ENCODE results near the gene SSBP3. TPM values are rescaled to one million over a fixed set of nuclear protein-coding genes. Genes with fewer than 3 reads are reported as not detected.

Gene SSBP3
- polyA plus RNA-seq, 1 donor from 2014 or later = 6.6 TPM

- Mint-ChIP-seq H3K4me1 (peaks cover 14 to 26% (median 18%) of the 10 kb centered on the region in 3 donors), H3K27ac (no peak overlapping the region), H3K9me3 (no peaks in the 10 kb centered on the region), H3K36me3 (no peaks in the 10 kb centered on the region), H3K27me3 (no peaks in the 10 kb centered on the region), H3K4me3 (no peak overlapping the region)
Observed at GRCh38 chr1:54335011-54335754, 71.0 kb downstream of the SSBP3 start.

- no peak overlapping the region for H3K4me3 Mint-ChIP-seq
- H3K27ac Mint-ChIP-seq = peak overlapping the region in 1 of 3 donors; percentile 16
- peaks cover 27 to 36% (median 33%) of the 10 kb centered on the region in 3 donors for H3K4me1 Mint-ChIP-seq
- no peaks in the 10 kb centered on the region for H3K36me3 Mint-ChIP-seq
- no peaks in the 10 kb centered on the region for H3K27me3 Mint-ChIP-seq
- no peaks in the 10 kb centered on the region for H3K9me3 Mint-ChIP-seq
Observed at GRCh38 chr1:54332781-54333585, 73.2 kb downstream of the SSBP3 start.

GRCh38 chr1:54331843-54332463, 74.2 kb downstream of the SSBP3 start:
- Mint-ChIP-seq H3K36me3 (no peaks in the 10 kb centered on the region), H3K27ac (no peak overlapping the region), H3K9me3 (no peaks in the 10 kb centered on the region), H3K4me3 (peak overlapping the region in 2 of 4 donors; percentile 15 to 69), H3K27me3 (no peaks in the 10 kb centered on the region), H3K4me1 (peaks cover 36 to 45% (median 43%) of the 10 kb centered on the region in 3 donors)

DNA sequence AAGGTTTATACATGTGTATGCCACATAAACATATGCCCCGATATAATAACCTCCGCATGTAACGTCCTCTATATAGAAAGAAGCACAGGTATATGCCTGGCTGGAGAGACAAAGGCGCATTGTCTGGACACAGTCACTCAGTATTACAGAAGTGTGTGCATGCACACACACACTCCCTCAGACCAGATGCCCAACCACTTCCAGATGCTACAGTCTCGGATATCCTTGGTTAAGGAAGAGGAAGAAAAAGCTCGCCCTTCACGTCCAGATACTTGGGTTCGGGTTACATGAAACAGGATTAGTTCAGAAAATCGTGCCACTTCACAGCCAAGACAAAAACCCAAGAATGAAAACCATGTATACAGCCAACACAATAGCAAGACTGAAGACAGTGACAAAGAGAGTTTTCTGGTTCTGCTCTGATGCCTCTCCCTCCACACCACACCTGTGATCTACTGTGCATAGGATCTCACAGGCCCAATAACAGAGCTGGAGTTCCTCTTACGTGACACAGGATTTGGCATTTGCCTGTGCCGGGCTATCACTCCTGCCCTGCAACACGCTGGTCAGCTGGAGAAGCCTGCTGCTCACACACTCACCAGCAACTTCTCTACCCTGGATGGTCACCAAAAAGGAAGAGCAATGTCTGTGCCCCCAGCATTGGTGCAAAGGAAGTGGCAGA, 75.0 kb downstream of the SSBP3 start:
- H3K36me3 Mint-ChIP-seq = no peaks in the 10 kb centered on the region
- peak overlapping the region in 2 of 4 donors; percentile 15 to 69 for H3K4me3 Mint-ChIP-seq
- no peaks in the 10 kb centered on the region for H3K9me3 Mint-ChIP-seq
- no peak overlapping the region for H3K27ac Mint-ChIP-seq
- peaks cover 39 to 45% (median 45%) of the 10 kb centered on the region in 3 donors for H3K4me1 Mint-ChIP-seq
- H3K27me3 Mint-ChIP-seq = no peaks in the 10 kb centered on the region

DNA sequence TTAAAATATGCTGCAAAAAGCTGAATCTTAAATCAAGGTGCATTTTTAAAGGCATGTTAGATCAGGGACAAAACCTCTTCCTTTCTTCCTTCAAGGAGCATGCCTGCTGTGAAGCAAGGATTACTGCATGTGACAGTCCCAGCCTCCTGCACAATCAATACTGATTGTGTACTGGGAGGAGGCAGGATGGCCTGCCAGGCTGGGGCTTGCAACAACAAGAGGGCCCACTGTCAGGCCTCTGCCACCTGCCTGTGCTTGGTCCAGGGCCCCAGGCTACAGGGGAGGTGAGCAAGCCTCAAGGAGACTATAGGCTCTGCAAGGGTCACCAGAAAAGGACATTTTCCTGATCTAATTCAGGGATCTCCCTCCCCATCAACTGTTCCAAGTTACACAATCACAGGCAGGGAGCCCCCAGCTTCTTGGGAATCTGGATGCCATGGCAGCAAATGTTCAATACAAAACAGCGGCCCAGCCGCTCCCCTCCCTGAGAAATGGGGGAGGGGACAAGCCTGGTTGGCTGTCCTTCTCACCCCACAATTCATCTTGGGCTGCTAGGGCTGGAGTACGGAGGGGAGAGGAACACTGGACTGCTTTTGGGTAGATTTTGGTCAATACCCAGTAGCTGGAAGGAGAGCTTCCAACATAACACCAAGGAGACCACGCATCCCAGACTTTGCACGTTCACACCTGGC, 76.7 kb downstream of the SSBP3 start:
- H3K9me3 Mint-ChIP-seq = no peaks in the 10 kb centered on the region
- no peaks in the 10 kb centered on the region for H3K36me3 Mint-ChIP-seq
- H3K27ac Mint-ChIP-seq = peak overlapping the region in 1 of 3 donors; percentile 52
- peaks cover 39 to 51% (median 45%) of the 10 kb centered on the region in 3 donors for H3K4me1 Mint-ChIP-seq
- no peak overlapping the region for H3K4me3 Mint-ChIP-seq
- no peaks in the 10 kb centered on the region for H3K27me3 Mint-ChIP-seq

DNA sequence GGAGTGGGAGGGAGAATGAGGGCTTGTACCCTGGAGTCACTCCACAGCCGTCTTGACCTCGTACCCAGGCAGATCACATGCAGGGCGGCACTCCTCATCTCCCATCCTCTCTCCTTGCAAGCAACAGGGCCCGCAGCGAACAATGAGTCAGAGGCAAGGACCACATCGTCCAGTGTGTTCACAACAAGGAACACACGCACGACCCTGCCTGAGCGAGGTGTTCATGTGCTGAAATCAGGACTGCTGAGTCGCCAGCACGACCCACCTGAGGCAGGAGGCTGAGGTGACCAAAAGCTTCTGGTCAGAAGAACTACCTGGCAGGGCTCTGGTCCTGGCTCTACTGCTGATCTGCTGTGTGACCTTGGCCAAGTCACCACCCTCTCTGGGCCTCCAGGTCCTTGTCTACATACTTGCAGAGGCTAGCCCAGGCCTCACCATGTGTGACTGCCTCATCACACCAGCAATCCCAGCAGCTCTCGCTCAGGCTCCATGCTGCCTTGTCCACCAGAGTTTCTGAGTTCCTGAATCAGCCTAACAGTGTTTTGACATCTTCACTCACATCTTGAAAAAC, 78.0 kb downstream of the SSBP3 start:
- Mint-ChIP-seq H3K36me3 (no peaks in the 10 kb centered on the region), H3K27me3 (no peaks in the 10 kb centered on the region), H3K4me3 (peak overlapping the region in 2 of 4 donors; percentile 52 to 86), H3K9me3 (no peaks in the 10 kb centered on the region), H3K27ac (no peak overlapping the region), H3K4me1 (peaks cover 34 to 49% (median 41%) of the 10 kb centered on the region in 3 donors)

- H3K27ac Mint-ChIP-seq = no peak overlapping the region
- peaks cover 32 to 46% (median 41%) of the 10 kb centered on the region in 3 donors for H3K4me1 Mint-ChIP-seq
- H3K9me3 Mint-ChIP-seq = no peaks in the 10 kb centered on the region
- H3K4me3 Mint-ChIP-seq = peak overlapping the region in 2 of 4 donors; percentile 80 to 86
- no peaks in the 10 kb centered on the region for H3K27me3 Mint-ChIP-seq
- H3K36me3 Mint-ChIP-seq = peaks cover 2% of the 10 kb centered on the region
Observed at GRCh38 chr1:54327386-54328065, 78.7 kb downstream of the SSBP3 start.

GRCh38 chr1:54326543-54327385, 79.4 kb downstream of the SSBP3 start:
- H3K27ac Mint-ChIP-seq = peak overlapping the region in 1 of 3 donors; percentile 27
- H3K9me3 Mint-ChIP-seq = no peaks in the 10 kb centered on the region
- H3K4me1 Mint-ChIP-seq = peaks cover 34 to 45% (median 41%) of the 10 kb centered on the region in 3 donors
- H3K27me3 Mint-ChIP-seq = no peaks in the 10 kb centered on the region
- H3K36me3 Mint-ChIP-seq = peaks cover 2% of the 10 kb centered on the region
- peak overlapping the region in 1 of 4 donors; percentile 83 for H3K4me3 Mint-ChIP-seq

DNA sequence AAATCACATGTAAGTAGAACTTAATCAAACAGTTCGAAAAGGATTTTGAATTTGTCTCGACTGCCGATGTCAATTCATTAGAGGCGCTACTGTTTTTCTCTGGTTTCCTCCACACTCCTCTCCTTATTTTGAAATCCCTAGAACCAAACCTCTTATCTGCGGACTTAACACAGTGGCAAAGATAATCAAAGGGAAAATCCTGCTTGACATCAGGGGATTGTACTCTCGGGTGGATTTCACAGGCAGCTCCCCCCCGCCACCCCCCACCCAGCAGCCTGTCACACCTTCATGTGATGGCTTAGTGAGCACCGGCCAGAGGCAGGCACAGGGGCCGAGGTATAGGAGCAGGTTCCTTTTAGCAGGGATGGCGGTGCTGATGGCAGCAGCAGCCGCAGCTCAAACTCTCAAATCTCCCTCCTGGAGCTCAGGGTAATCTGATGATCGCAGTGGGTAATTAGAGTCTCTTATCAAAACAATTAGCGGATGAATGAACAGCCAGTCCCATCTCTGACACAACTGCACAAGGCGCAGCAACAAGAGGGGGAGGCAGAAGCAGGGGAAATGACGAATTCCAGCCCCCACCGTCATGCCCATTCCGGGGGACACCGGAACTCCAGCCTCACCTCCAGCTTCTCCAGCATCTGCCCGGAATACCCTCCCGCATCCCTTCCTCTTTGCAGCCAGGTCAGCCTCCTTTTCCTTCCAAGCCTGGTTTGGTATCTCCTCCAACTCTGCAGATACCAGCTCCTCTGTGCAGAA, 80.3 kb downstream of the SSBP3 start:
- H3K4me1 Mint-ChIP-seq = peaks cover 30 to 37% (median 36%) of the 10 kb centered on the region in 3 donors
- no peaks in the 10 kb centered on the region for H3K9me3 Mint-ChIP-seq
- H3K27me3 Mint-ChIP-seq = no peaks in the 10 kb centered on the region
- H3K4me3 Mint-ChIP-seq = no peak overlapping the region
- no peak overlapping the region for H3K27ac Mint-ChIP-seq
- H3K36me3 Mint-ChIP-seq = peaks cover 2% of the 10 kb centered on the region

GRCh38 chr1:54325284-54325683, 80.9 kb downstream of the SSBP3 start:
- Mint-ChIP-seq H3K9me3 (no peaks in the 10 kb centered on the region), H3K4me3 (no peak overlapping the region), H3K27me3 (no peaks in the 10 kb centered on the region), H3K36me3 (peaks cover 2% of the 10 kb centered on the region), H3K4me1 (peaks cover 29 to 32% (median 31%) of the 10 kb centered on the region in 3 donors), H3K27ac (no peak overlapping the region)

GRCh38 chr1:54324251-54325140, 81.7 kb downstream of the SSBP3 start:
- H3K4me1 Mint-ChIP-seq = peaks cover 24 to 28% (median 26%) of the 10 kb centered on the region in 3 donors
- no peak overlapping the region for H3K27ac Mint-ChIP-seq
- no peaks in the 10 kb centered on the region for H3K27me3 Mint-ChIP-seq

More at GRCh38 chr1:54324251-54325140, 81.7 kb downstream of the SSBP3 start:
- peaks cover 3% of the 10 kb centered on the region for H3K36me3 Mint-ChIP-seq
- H3K9me3 Mint-ChIP-seq = no peaks in the 10 kb centered on the region
- no peak overlapping the region for H3K4me3 Mint-ChIP-seq
